Activated CD8-positive, alpha-beta memory T cell treated with anti-CD3 and anti-CD28 coated beads, Interleukin-2, amount 50 U/mL, for 4 hours (primary cell): ENCODE results near the gene FARS2.

Experiments used
- DNase-seq: peaks from one replicate; pipeline ENCODE4 v3.0.0-alpha.2; 2020

The FARS2 gene

GRCh38 chr6:5599127-5599526 is 337.8 kb downstream of the FARS2 start:
- no peak for DNase-seq

- no peak for DNase-seq
These were observed 344.6 kb downstream of the FARS2 start for GRCh38 chr6:5605937-5606336.

- no peak for DNase-seq
These were observed 345.2 kb downstream of the FARS2 start for GRCh38 chr6:5606546-5606945.

- no peak for DNase-seq
These were observed 349.3 kb downstream of the FARS2 start for GRCh38 chr6:5610640-5611039.

- no peak for DNase-seq
These were observed 355.9 kb downstream of the FARS2 start for GRCh38 chr6:5617179-5617578.

- peak; percentile 34 for DNase-seq
These were observed 357.9 kb downstream of the FARS2 start for GRCh38 chr6:5619249-5619648.

GRCh38 chr6:5622276-5623005 is 361.1 kb downstream of the FARS2 start:
- no peak for DNase-seq

GRCh38 chr6:5623769-5624168 is 362.5 kb downstream of the FARS2 start:
- DNase-seq = no peak

GRCh38 chr6:5624256-5624655 is 362.9 kb downstream of the FARS2 start:
- DNase-seq = no peak

- DNase-seq = no peak
These were observed 365.6 kb downstream of the FARS2 start for GRCh38 chr6:5626727-5627426.

- no peak for DNase-seq
These were observed 369.3 kb downstream of the FARS2 start for GRCh38 chr6:5630636-5631035.

- no peak for DNase-seq
These were observed 371.1 kb downstream of the FARS2 start for GRCh38 chr6:5632348-5632935.

GRCh38 chr6:5634525-5634924 is 373.2 kb downstream of the FARS2 start:
- no peak for DNase-seq

GRCh38 chr6:5636210-5637030 is 375.1 kb downstream of the FARS2 start:
- no peak for DNase-seq

- DNase-seq = no peak
These were observed 376.4 kb downstream of the FARS2 start for GRCh38 chr6:5637714-5638113.

GRCh38 chr6:5638666-5639065 is 377.4 kb downstream of the FARS2 start:
- no peak for DNase-seq

GRCh38 chr6:5639193-5639592 is 377.9 kb downstream of the FARS2 start:
- DNase-seq = no peak

GRCh38 chr6:5640614-5641013 is 379.3 kb downstream of the FARS2 start:
- no peak for DNase-seq

- DNase-seq = no peak
These were observed 383.3 kb downstream of the FARS2 start for GRCh38 chr6:5644523-5645185.

GRCh38 chr6:5645328-5646290 is 384.3 kb downstream of the FARS2 start:
- no peak for DNase-seq

GRCh38 chr6:5652406-5653137 is 391.3 kb downstream of the FARS2 start:
- DNase-seq = no peak
